SK-N-SH treated with all-trans-retinoic acid at 6 μM for 48 hours (cell line): ENCODE results near the gene GSN.

Experiments used
- ATAC-seq: fragments of 200-7000 bp; cut with Tn5 transposase; 3 replicates; pipeline ENCODE4 v1.9.1; 2020; ENCODE audit warnings: mild to moderate bottlenecking, moderate library complexity
- BACH2 ChIP-seq: fragments of 250-450 bp; sonication (Bioruptor Pico); IDR thresholded peaks from 2 replicates; pipeline ENCODE4 v1.9.0; 2021; ENCODE audit warnings: mild to moderate bottlenecking, borderline replicate concordance
- CSDC2 ChIP-seq: fragments of 250-450 bp; sonication (Bioruptor Pico); IDR thresholded peaks from 2 replicates; pipeline ENCODE4 v1.5.0; 2020; ENCODE audit warnings: mild to moderate bottlenecking, moderate library complexity
- GLIS3 ChIP-seq: fragments of 250-450 bp; sonication (Bioruptor Pico); IDR thresholded peaks from 2 replicates; pipeline ENCODE4 v1.5.0; 2020; ENCODE audit warnings: mild to moderate bottlenecking, moderate library complexity
- ISL1 ChIP-seq: fragments of 250-450 bp; sonication (Bioruptor Pico); IDR thresholded peaks from 2 replicates; pipeline ENCODE4 v2.1.2; 2022; ENCODE audit warnings: mild to moderate bottlenecking, moderate library complexity
- OSR1 ChIP-seq: fragments of 250-450 bp; sonication (Bioruptor Pico); IDR thresholded peaks from 2 replicates; pipeline ENCODE4 v1.8.0; 2022; ENCODE audit warnings: moderate library complexity, mild to moderate bottlenecking, inconsistent platforms
- PPARA ChIP-seq: fragments of 250-450 bp; sonication (Bioruptor Pico); IDR thresholded peaks from 2 replicates; pipeline ENCODE4 v1.5.0; 2020; ENCODE audit warnings: mild to moderate bottlenecking, borderline replicate concordance
- RARB ChIP-seq: fragments of 250-450 bp; sonication (Bioruptor Pico); IDR thresholded peaks from 2 replicates; pipeline ENCODE4 v1.8.0; 2021; ENCODE audit warnings: mild to moderate bottlenecking, moderate library complexity
- SNAI2 ChIP-seq: fragments of 250-450 bp; sonication (Bioruptor Pico); IDR thresholded peaks from 2 replicates; pipeline ENCODE4 v1.5.0; 2020; ENCODE audit warnings: mild to moderate bottlenecking, moderate library complexity
- TCF4 ChIP-seq: fragments of 250-450 bp; sonication (Bioruptor Pico); IDR thresholded peaks from 2 replicates; pipeline ENCODE4 v1.8.0; 2021; ENCODE audit warnings: mild to moderate bottlenecking, moderate library complexity, borderline replicate concordance
- TOX ChIP-seq: fragments of 250-450 bp; sonication (Bioruptor Pico); IDR thresholded peaks from 2 replicates; pipeline ENCODE4 v1.8.0; 2021; ENCODE audit warnings: mild to moderate bottlenecking, moderate library complexity, borderline replicate concordance
- ZC3H10 ChIP-seq: fragments of 250-450 bp; sonication (Bioruptor Pico); IDR thresholded peaks from 2 replicates; pipeline ENCODE4 v1.5.1; 2021; ENCODE audit warnings: mild to moderate bottlenecking, moderate library complexity
- ZFP3 ChIP-seq: fragments of 250-450 bp; sonication (Bioruptor Pico); IDR thresholded peaks from 2 replicates; pipeline ENCODE4 v1.5.0; 2020; ENCODE audit warnings: mild to moderate bottlenecking, moderate library complexity
- ZFP30 ChIP-seq: fragments of 450-650 bp; formaldehyde crosslinking; IDR thresholded peaks from 2 replicates; pipeline ENCODE4 v1.5.0; 2022; ENCODE audit warnings: mild to moderate bottlenecking, moderate library complexity
- ZNF565 ChIP-seq: fragments of 450-650 bp; formaldehyde crosslinking; conservative IDR thresholded peaks from 2 replicates; pipeline ENCODE4 v1.5.0; 2020; ENCODE audit warnings: low read depth, mild to moderate bottlenecking, moderate library complexity
- ZNF70 ChIP-seq: fragments of 450-650 bp; formaldehyde crosslinking; IDR thresholded peaks from 2 replicates; pipeline ENCODE4 v1.5.0; 2020; ENCODE audit warnings: mild to moderate bottlenecking, moderate library complexity
- ZNF8 ChIP-seq: fragments of 450-650 bp; formaldehyde crosslinking; IDR thresholded peaks from 2 replicates; pipeline ENCODE4 v1.5.0; 2020; ENCODE audit warnings: mild to moderate bottlenecking, moderate library complexity
- TF ChIP-seq, protein P1 (sequence below): fragments of 250-450 bp; sonication (Bioruptor Pico); IDR thresholded peaks from 2 replicates; pipeline ENCODE4 v1.8.0; 2020; ENCODE audit warnings: mild to moderate bottlenecking, moderate library complexity, borderline replicate concordance
- TF ChIP-seq, protein P2 (sequence below): fragments of 250-450 bp; sonication (Bioruptor Pico); IDR thresholded peaks from 2 replicates; pipeline ENCODE4 v1.8.0; 2021; ENCODE audit warnings: low read depth, mild to moderate bottlenecking, moderate library complexity, borderline replicate concordance
- TF ChIP-seq, protein P3 (sequence below): fragments of 250-450 bp; sonication (Bioruptor Pico); IDR thresholded peaks from 2 replicates; pipeline ENCODE4 v1.5.1; 2021; ENCODE audit warnings: mild to moderate bottlenecking, moderate library complexity
- TF ChIP-seq, protein P4 (sequence below): fragments of 250-450 bp; sonication (Bioruptor Pico); IDR thresholded peaks from 2 replicates; pipeline ENCODE4 v1.5.0; 2020; ENCODE audit warnings: mild to moderate bottlenecking, moderate library complexity
- TF ChIP-seq, protein P5 (sequence below): fragments of 250-450 bp; sonication (Bioruptor Pico); IDR thresholded peaks from 2 replicates; pipeline ENCODE4 v1.5.1; 2020; ENCODE audit warnings: low read depth, mild to moderate bottlenecking, moderate library complexity

Gene GSN

DNA sequence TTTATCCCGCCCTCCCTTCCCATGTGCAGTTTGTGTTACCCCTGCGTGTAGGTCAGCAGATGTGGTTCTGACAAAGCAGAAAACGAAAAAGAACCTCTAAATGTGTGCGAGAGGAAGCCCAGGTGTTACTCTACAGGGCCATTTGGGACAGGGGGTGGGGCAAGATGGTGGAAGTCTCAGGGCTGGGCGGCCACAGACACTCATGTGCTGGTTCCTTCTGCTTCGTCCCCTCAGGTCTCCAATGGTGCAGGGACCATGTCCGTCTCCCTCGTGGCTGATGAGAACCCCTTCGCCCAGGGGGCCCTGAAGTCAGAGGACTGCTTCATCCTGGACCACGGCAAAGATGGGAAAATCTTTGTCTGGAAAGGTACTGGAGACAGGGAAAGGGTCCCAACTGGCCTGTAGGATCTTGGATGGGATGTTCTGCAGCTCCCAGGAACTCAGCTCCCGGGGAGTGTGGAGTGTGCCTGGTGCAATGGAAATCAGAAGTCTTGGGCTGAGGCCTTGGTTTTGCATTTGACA, 49.0 kb downstream of the GSN start:
- no peak for TF ChIP-seq OSR1
- TF ChIP-seq, protein P1, sequence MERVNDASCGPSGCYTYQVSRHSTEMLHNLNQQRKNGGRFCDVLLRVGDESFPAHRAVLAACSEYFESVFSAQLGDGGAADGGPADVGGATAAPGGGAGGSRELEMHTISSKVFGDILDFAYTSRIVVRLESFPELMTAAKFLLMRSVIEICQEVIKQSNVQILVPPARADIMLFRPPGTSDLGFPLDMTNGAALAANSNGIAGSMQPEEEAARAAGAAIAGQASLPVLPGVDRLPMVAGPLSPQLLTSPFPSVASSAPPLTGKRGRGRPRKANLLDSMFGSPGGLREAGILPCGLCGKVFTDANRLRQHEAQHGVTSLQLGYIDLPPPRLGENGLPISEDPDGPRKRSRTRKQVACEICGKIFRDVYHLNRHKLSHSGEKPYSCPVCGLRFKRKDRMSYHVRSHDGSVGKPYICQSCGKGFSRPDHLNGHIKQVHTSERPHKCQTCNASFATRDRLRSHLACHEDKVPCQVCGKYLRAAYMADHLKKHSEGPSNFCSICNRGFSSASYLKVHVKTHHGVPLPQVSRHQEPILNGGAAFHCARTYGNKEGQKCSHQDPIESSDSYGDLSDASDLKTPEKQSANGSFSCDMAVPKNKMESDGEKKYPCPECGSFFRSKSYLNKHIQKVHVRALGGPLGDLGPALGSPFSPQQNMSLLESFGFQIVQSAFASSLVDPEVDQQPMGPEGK: no peak
- no peak for TF ChIP-seq ZNF8 (CRISPR knock-in tag)
- TF ChIP-seq, protein P2, sequence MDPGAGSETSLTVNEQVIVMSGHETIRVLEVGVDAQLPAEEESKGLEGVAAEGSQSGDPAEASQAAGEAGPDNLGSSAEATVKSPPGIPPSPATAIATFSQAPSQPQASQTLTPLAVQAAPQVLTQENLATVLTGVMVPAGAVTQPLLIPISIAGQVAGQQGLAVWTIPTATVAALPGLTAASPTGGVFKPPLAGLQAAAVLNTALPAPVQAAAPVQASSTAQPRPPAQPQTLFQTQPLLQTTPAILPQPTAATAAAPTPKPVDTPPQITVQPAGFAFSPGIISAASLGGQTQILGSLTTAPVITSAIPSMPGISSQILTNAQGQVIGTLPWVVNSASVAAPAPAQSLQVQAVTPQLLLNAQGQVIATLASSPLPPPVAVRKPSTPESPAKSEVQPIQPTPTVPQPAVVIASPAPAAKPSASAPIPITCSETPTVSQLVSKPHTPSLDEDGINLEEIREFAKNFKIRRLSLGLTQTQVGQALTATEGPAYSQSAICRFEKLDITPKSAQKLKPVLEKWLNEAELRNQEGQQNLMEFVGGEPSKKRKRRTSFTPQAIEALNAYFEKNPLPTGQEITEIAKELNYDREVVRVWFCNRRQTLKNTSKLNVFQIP (CRISPR knock-in tag): no peak
- no peak for TF ChIP-seq ZFP3
- no peak for TF ChIP-seq BACH2 (CRISPR knock-in tag)
- TF ChIP-seq TOX (CRISPR knock-in tag): no peak
- no peak for TF ChIP-seq RARB
- TF ChIP-seq TCF4 (CRISPR knock-in tag): no peak
- no peak for TF ChIP-seq CSDC2 (CRISPR knock-in tag)
- TF ChIP-seq PPARA (CRISPR knock-in tag): no peak
- TF ChIP-seq SNAI2: no peak
- TF ChIP-seq, protein P3, sequence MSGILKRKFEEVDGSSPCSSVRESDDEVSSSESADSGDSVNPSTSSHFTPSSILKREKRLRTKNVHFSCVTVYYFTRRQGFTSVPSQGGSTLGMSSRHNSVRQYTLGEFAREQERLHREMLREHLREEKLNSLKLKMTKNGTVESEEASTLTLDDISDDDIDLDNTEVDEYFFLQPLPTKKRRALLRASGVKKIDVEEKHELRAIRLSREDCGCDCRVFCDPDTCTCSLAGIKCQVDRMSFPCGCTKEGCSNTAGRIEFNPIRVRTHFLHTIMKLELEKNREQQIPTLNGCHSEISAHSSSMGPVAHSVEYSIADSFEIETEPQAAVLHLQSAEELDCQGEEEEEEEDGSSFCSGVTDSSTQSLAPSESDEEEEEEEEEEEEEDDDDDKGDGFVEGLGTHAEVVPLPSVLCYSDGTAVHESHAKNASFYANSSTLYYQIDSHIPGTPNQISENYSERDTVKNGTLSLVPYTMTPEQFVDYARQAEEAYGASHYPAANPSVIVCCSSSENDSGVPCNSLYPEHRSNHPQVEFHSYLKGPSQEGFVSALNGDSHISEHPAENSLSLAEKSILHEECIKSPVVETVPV (CRISPR knock-in tag): no peak
- TF ChIP-seq ZNF70: no peak
- no peak for TF ChIP-seq ZNF565 (CRISPR knock-in tag)
- TF ChIP-seq, protein P4, sequence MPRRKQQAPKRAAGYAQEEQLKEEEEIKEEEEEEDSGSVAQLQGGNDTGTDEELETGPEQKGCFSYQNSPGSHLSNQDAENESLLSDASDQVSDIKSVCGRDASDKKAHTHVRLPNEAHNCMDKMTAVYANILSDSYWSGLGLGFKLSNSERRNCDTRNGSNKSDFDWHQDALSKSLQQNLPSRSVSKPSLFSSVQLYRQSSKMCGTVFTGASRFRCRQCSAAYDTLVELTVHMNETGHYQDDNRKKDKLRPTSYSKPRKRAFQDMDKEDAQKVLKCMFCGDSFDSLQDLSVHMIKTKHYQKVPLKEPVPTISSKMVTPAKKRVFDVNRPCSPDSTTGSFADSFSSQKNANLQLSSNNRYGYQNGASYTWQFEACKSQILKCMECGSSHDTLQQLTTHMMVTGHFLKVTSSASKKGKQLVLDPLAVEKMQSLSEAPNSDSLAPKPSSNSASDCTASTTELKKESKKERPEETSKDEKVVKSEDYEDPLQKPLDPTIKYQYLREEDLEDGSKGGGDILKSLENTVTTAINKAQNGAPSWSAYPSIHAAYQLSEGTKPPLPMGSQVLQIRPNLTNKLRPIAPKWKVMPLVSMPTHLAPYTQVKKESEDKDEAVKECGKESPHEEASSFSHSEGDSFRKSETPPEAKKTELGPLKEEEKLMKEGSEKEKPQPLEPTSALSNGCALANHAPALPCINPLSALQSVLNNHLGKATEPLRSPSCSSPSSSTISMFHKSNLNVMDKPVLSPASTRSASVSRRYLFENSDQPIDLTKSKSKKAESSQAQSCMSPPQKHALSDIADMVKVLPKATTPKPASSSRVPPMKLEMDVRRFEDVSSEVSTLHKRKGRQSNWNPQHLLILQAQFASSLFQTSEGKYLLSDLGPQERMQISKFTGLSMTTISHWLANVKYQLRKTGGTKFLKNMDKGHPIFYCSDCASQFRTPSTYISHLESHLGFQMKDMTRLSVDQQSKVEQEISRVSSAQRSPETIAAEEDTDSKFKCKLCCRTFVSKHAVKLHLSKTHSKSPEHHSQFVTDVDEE (CRISPR knock-in tag): no peak
- no peak for TF ChIP-seq ZFP30 (CRISPR knock-in tag)
- TF ChIP-seq, protein P5, sequence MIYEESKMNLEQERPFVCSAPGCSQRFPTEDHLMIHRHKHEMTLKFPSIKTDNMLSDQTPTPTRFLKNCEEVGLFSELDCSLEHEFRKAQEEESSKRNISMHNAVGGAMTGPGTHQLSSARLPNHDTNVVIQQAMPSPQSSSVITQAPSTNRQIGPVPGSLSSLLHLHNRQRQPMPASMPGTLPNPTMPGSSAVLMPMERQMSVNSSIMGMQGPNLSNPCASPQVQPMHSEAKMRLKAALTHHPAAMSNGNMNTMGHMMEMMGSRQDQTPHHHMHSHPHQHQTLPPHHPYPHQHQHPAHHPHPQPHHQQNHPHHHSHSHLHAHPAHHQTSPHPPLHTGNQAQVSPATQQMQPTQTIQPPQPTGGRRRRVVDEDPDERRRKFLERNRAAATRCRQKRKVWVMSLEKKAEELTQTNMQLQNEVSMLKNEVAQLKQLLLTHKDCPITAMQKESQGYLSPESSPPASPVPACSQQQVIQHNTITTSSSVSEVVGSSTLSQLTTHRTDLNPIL (CRISPR knock-in tag): no peak
- TF ChIP-seq ISL1 (CRISPR knock-in tag): no peak
- no peak for ATAC-seq

DNA sequence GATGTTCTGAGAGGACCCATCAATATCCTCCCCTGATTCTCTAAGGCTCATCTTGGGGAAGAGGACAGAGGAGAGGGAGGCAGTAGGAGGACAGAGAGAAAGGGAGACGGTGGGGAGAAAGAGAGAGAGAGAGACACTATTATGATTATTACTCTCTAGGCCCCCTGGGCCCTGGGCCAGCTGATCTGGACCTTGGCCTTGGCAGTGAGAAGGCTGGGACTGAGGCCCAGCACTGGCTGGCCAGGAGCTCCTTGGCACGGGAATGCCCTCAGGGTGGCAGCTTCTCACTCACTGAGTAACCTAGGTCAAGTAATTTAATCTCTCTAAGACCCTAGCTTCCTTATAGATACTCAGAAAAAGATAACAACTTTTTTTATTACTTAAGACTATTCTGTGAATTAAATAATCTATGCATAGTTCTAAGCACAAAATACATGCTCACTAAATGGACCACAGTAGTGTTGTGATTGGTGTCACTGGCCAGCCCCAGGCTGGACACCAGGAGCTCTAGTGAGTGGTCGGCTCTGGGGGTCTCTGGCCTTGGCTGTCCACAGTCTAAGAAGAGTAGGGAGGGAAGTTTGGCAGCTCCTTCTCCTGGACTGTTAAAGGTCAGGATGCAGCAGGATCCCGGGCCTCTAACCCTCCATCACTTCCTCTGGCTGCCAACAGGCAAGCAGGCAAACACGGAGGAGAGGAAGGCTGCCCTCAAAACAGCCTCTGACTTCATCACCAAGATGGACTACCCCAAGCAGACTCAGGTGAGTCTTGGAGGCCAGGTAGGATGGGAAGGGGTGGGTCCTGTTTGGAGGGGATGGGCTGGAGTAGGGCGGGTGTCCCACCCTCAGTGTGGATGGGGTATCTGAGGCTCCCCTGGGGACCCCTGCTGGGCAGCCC, 50.0 kb downstream of the GSN start:
- no peak for ATAC-seq
- TF ChIP-seq, protein P5 (CRISPR knock-in tag): no peak
- TF ChIP-seq RARB (no peak), PPARA (CRISPR knock-in tag) (no peak), TOX (CRISPR knock-in tag) (no peak), ZNF8 (CRISPR knock-in tag) (no peak), ZFP3 (no peak), ISL1 (CRISPR knock-in tag) (no peak), ZC3H10 (no peak), OSR1 (no peak), GLIS3 (no peak), ZNF565 (CRISPR knock-in tag) (no peak), SNAI2 (no peak)
- TF ChIP-seq, protein P1: no peak
- TF ChIP-seq, protein P2 (CRISPR knock-in tag): no peak
- TF ChIP-seq, protein P3 (CRISPR knock-in tag): no peak
